ENCODE data around the gene HACD3.
A peak's percentile ranks its signal among the peaks of the same experiment; 100 is the strongest.
"Not testable (repeated sequence)": the region's sequence is repeated elsewhere in the genome, so short reads cannot be mapped to it uniquely, and the experiment has no call there.

The HACD3 gene

DNA sequence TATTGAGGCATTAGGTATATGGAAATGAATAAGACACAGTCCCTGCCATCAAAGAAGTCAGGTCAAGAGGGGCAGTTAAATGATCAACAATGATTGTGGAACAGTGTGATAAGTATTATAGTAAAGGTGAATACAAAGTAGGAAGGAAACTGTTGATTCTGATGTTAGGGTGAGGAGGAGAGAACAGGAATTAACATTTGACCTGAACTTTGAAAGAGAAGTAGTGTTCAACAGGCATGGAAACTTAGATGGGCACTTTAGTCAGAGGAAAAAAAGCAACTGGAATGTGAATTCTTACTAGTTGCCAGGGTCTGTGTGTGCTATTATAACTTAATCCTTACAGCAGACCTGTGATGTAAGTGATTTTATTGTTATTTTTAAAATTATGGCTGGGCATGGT, 17.6 kb downstream of the HACD3 start:
- DNase-seq (ENCODE audit: low read depth in 1 of 2, low spot score in 1 of 2) = no peak

- DNase-seq (ENCODE audit: low read depth in 1 of 2, low spot score in 1 of 2) = not testable (repeated sequence)
Observed at GRCh38 chr15:65549288-65549687, 19.0 kb downstream of the HACD3 start.

- DNase-seq (ENCODE audit: low read depth in 1 of 2, low spot score in 1 of 2) = no peak
Observed at GRCh38 chr15:65550681-65551098, 20.4 kb downstream of the HACD3 start.

DNA sequence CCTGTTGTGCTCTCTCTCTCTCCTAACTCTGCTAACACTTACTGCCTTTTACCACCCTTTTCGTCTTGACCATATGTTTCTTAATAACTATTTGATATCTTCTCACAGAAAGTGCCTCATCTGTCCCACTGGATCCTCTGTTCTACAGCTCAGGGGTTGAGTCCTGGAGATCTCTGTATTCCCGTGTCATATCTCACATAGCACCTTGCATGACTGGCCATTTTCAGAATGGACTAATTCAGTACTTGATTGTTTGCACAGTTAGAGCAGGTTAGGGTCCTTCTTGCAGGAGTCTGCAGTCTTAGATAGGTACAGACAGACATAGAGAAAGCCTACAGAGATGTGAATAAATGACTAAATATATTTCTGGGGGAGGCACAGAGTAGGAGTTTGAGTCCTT, 20.9 kb downstream of the HACD3 start:
- no peak for DNase-seq (ENCODE audit: low read depth in 1 of 2, low spot score in 1 of 2)

DNA sequence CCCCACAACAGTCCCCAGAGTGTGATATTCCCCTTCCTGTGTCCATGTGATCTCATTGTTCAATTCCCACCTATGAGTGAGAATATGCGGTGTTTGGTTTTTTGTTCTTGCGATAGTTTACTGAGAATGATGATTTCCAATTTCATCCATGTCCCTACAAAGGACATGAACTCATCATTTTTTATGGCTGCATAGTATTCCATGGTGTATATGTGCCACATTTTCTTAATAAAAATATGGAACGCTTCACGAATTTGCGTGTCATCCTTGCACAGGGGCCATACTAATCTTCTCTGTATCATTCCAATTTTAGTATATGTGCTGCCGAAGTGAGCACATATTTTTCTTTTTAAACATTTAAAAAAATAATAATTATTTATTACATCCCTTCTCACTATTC, 22.6 kb downstream of the HACD3 start:
- DNase-seq (ENCODE audit: low read depth in 1 of 2, low spot score in 1 of 2) = not testable (repeated sequence)

DNA sequence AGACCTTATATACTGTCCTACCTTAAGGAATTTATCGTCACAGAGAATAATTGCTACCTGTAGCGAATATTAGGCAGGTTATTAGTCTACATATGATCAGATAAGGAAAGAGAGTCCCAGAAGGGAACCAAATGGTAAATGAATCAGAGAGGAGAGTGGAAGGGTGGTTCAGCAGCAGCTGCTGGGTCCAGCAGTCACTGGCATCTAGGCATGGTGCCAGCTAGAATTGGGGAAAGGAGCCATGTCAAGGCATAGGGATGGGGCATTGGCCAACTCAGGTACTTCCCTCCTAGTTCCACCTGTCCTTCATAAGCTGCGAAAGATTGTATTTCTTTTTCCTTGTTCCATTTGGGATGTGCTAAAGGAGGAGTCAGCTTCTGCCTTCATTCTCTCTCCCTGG, 23.4 kb downstream of the HACD3 start:
- DNase-seq (ENCODE audit: low read depth in 1 of 2, low spot score in 1 of 2) = no peak

DNA sequence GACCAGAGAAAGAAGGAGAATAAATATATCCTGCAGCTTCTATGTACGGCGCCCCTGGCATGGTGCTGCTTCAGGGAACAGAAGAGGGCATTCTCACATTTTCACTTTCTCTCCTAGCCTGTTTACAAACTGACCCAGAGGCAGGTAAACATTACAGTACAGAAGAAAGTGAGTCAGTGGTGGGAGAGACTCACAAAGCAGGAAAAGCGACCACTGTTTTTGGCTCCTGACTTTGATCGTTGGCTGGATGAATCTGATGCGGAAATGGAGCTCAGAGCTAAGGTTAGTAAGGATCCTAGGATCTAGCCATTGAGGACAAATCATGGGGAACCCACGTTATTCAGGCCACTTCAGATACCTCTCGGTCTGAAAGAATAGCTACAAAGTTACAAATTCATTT, 26.4 kb downstream of the HACD3 start:
- no peak for DNase-seq (ENCODE audit: low read depth in 1 of 2, low spot score in 1 of 2)

- DNase-seq (ENCODE audit: low read depth in 1 of 2, low spot score in 1 of 2) = no peak
Observed at GRCh38 chr15:65558336-65558735, 28.1 kb downstream of the HACD3 start.

DNA sequence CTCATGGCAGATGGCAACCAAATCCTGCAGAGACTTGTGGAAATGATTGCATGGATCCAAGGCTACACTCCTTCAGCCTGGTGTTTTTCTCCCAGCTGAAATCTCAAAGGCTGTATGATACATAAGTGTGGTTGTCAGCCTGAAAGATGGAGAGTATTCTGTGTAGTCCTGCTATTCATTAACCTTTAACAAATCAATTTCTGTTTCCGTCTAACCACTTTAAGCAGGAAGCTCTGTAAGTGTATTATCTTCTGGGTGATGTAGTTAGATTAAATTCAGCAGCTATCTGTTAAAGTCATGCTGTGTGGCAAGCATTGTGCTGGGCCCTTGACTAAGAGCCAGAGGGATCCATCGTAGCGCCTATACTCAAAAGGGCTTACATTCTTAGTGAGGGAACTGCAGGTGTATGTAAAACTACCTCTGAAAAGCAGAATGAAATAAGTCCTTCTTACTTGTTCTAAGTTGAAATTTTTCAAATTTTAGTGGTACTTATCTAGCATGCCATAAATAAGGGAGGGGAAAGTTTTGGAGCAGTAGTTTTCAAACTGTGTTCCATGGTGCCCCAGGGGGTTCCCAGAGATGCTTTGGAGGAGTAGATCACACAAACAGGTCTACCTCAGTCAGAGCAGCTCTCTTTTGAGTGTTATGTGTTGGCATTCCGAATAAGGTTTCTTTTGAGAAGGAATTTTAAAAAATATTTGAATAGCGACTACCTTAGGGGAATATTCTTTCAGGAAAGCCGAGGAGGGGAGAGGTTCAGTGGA, 28.9 kb downstream of the HACD3 start:
- DNase-seq (ENCODE audit: low read depth in 1 of 2, low spot score in 1 of 2) = no peak

- DNase-seq (ENCODE audit: low read depth in 1 of 2, low spot score in 1 of 2) = no peak
Observed at GRCh38 chr15:65559941-65560340, 29.7 kb downstream of the HACD3 start.

- DNase-seq (ENCODE audit: low read depth in 1 of 2, low spot score in 1 of 2) = no peak
Observed at GRCh38 chr15:65561934-65562333, 31.7 kb downstream of the HACD3 start.

GRCh38 chr15:65569728-65570127, 39.5 kb downstream of the HACD3 start:
- no peak for DNase-seq (ENCODE audit: low read depth in 1 of 2, low spot score in 1 of 2)

DNA sequence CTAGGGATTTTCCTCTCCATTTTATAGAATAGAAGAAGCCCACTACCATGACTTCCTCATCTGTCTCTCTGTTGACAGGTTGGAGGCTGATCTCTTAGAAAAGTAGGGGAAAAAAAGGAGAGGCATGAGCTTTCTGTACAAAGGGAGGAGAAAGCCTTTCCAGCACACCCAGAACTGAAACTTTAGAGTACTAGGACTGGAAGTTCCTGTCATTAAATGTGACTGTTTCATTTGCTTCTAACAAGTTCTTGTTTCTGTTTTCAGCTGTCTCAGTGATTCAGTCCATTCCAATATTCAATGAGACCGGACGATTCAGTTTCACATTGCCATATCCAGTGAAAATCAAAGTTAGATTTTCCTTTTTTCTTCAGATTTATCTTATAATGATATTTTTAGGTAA, 41.7 kb downstream of the HACD3 start:
- DNase-seq (ENCODE audit: low read depth in 1 of 2, low spot score in 1 of 2) = no peak

DNA sequence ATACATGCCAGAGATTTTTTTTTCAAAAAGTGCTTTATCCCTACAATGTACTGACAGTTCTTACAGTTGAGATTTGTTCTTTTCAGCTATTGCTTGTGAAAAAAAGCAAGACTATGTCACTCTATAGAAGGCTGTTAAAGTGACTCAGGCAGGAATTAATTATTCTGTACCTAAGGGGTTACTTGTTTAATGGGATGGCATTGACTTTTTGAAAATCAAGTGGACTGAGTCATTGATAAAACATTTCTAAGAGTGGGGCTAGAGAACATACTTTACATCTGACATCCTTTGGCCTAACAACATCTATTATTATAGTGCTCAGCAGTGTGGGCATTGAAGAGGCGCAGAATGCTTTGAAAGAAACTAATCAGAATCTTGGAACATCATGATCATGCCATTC, 46.4 kb downstream of the HACD3 start:
- DNase-seq (ENCODE audit: low read depth in 1 of 2, low spot score in 1 of 2) = no peak

DNA sequence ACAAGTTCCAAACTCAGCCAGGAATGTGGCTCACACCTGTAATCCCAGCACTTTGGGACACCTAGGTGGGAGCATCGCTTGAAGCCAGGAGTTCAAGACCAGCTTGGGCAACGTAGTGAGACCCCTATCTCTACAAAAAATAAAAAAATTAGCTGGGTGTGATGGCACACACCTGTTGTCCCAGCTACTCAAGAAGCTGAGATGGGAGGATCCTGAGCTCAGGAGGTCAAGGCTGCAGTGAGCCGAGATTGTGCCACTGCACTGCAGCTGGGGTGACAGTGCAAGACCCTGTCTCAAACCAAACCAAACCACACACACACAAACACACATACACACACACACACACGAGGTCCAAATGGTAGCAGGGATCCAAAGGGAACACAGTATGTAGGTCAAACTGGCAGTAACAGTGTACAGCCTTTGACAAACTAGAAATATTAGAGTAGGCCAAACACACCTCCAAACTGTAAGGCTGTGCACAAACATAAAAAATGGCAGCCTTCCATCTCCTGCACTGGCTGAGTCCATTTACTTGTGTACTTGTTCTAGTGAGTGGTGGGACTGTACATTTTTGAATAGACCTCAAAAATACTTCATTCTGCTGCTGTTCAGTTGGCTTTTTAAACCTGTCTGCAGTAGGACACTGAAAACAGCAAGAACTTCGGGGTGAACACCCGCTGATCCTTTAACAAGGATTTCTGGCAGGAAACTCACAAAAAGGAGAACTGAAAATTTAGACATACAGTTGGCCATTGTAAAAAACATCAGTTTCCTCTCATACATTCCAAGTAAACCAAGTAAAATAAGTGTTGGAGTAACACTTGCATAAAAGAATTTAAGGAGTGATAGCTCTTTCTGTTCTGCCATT, 47.1 kb downstream of the HACD3 start:
- no peak for DNase-seq (ENCODE audit: low read depth in 1 of 2, low spot score in 1 of 2)

DNA sequence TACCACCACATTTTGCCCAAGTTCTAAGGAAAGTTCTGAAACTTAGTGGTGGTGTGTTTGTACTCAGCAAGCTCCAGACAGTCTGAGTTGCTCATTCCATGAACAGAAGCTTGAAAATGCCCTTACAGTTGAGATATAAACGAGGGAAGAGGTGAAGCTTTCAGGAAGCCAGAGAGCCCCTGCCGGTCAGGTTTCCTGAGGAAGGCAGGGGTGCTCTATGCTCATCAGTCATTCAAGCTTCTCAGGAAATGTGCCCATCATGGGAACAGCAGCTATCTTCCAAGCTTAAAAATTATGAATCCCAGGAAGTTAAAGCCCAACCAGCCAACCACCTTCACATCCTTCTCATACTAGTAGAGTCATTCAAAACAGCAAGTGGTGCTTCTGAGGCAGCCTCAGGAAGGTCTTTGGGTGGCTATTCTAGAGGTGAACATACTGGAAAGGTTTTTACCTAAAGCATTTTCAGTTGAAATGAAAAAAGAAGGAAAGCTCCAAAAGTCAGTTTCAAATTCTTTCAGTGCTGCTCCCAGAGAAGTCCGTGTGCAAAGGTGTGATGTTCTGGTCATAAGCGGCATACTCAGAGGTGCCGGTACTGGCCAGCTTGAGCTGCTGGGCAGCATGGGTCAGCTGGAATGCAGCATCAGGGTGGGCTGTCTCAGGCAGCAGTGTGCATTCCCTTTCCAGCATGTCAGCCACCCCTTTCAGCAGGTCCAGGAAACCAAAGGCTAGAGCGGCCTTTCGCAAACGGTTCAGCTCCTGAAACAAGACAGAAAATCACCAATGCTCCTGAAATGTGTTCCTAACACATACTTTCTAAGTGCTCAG, 48.9 kb downstream of the HACD3 start:
- DNase-seq (ENCODE audit: low read depth in 1 of 2, low spot score in 1 of 2) = no peak

GRCh38 chr15:65579762-65580161, 49.5 kb downstream of the HACD3 start:
- no peak for DNase-seq (ENCODE audit: low read depth in 1 of 2, low spot score in 1 of 2)

DNA sequence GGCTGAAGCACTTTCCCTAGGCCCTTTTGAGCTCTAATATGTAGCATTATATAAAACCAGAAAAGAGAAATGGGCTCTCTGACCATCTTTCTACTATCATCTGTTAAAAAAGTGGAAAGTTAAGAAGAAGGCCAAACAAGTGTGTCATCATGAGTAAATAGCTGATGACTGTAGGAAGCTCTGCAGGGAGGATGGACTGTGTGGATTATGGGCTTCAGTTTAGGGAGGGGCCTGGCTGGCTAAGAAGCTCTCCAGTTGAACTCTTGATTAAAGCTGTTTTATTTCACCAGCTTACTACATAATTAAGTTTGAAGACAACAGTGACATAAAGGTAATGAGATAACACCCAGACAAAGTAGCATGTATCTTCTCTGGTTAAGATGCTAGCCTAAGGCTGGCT, 50.0 kb downstream of the HACD3 start:
- no peak for DNase-seq (ENCODE audit: low read depth in 1 of 2, low spot score in 1 of 2)

DNA sequence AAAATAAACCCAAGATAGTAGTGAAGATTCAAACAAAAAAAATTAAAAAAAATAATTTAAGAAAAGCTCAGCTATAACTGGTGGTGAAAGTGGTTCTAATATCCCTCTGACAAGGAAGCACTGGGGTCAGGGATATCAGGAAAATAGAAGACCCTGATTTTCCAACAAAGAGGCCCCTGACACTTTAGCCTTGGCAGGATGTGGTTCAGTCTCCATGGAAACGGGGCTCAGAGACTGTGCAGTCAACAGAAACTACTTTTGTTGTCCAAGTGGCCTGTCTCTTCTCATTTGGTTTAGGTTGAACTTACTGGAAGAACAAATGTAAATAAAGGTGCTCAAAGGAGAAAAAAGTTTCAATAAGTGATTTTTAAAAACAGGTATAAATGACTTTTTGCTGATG, 53.4 kb downstream of the HACD3 start:
- peak in 1 of 2 donors; percentile 22 for DNase-seq (ENCODE audit: low read depth in 1 of 2, low spot score in 1 of 2)

GRCh38 chr15:65584241-65584640, 54.0 kb downstream of the HACD3 start:
- DNase-seq (ENCODE audit: low read depth in 1 of 2, low spot score in 1 of 2) = no peak

GRCh38 chr15:65587094-65587493, 56.8 kb downstream of the HACD3 start:
- no peak for DNase-seq (ENCODE audit: low read depth in 1 of 2, low spot score in 1 of 2)

DNA sequence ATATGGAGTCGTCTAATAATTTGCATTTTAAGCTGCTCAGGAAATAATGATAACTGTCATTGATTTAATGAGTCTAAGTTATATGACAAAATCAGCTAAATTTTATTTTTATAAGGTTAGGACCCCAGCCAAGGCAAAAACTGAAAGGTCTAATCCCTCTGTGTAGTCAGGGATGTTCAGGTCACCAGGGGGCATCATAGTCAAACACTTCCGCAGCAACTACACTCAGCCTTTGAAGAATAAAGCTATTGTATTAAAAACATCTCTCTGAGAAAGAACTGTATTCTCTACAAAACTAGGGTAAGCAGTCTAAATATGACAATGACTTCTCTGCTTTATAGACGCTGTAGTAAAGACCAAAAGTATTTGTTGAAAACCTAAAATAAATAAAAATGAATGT, 65.7 kb downstream of the HACD3 start:
- DNase-seq (ENCODE audit: low read depth in 1 of 2, low spot score in 1 of 2) = no peak
